GM15510 (cell line): ENCODE measurements around the gene MCF2L.

ENCODE experiments used
- POLR2A ChIP-seq: IDR thresholded peaks from 3 replicates; pipeline ENCODE4 v1.6.1; 2011; ENCODE audit warnings: borderline replicate concordance; ENCODE audit not compliant: insufficient read length; ENCODE audit errors: extremely low read depth

The MCF2L gene

GRCh38 chr13:113143466-113144254, 174.6 kb downstream of the MCF2L start:
- no peak for TF ChIP-seq POLR2A

- TF ChIP-seq POLR2A, result no peak
Observed at GRCh38 chr13:113144255-113144629, 175.2 kb downstream of the MCF2L start.

- no peak for TF ChIP-seq POLR2A
Observed at GRCh38 chr13:113145496-113145895, 176.5 kb downstream of the MCF2L start.

- TF ChIP-seq POLR2A, result no peak
Observed at GRCh38 chr13:113145911-113146598, 177.0 kb downstream of the MCF2L start.

- TF ChIP-seq POLR2A, result no peak
Observed at GRCh38 chr13:113146750-113147149, 177.7 kb downstream of the MCF2L start.

GRCh38 chr13:113147206-113147605, 178.2 kb downstream of the MCF2L start:
- no peak for TF ChIP-seq POLR2A

GRCh38 chr13:113148407-113148806, 179.4 kb downstream of the MCF2L start:
- no peak for TF ChIP-seq POLR2A

- no peak for TF ChIP-seq POLR2A
Observed at GRCh38 chr13:113148940-113149503, 180.0 kb downstream of the MCF2L start.
